Endothelial cell of umbilical vein (primary cell): Measurements from ENCODE around the gene TP53TG5.

ENCODE experiments used
- POLR2AphosphoS5 ChIP-seq: IDR thresholded peaks from 2 replicates; pipeline ENCODE4 v1.6.1; 2012; ENCODE audit warnings: low read depth, mild to moderate bottlenecking, control low read depth, low read length, moderate library complexity; ENCODE audit not compliant: insufficient read depth
- TF ChIP-seq, protein P1 (sequence below), 2 donors: IDR thresholded peaks; 1 replicate in 1 of 2; 2 replicates in 1 of 2; pipeline ENCODE4 v1.5.1; 2011; ENCODE audit warnings: low read length in 2 of 2, mild to moderate bottlenecking in 2 of 2, moderate library complexity in 2 of 2, control low read depth in 1 of 2, inconsistent platforms in 1 of 2, low read depth in 1 of 2; ENCODE audit not compliant: insufficient read depth in 1 of 2; ENCODE audit errors: extremely low read depth in 1 of 2

DNA sequence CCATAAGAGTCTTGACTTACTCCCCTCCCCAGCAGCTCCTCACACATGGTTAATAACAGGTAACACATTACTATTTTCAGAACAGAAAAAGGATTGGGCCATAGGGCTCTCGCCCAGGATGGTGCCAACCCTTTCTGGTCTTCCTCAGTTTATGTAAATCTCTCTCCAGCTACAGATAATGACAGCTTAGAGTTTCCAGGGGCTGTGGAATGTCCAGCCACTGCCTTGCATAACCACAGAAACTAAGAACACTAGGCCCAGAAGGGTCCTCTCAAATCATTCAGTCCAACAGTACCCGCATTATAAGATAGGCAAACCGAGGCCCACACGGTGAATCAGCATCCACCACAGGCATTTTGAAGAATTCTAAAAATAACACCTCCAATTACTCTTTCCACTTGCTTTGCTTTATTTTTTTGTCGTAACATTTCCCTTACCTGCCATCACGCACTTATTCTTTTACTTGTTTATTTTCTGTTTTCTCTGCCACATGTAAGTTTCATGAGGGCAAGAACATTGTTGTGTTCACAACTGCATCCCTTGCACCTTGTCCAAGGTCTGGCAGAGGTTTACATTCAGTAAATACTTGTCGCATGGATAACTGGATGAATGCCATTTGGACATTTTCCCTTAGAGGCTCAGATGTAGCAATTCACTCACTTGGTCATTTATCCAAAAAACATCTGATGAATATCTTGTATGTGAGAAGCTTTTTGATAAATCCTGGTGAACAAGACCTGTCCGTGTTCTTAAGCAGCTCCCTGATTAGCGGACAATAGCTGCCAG lies 23.5 kb downstream of the TP53TG5 start:
- TF ChIP-seq, protein P1, sequence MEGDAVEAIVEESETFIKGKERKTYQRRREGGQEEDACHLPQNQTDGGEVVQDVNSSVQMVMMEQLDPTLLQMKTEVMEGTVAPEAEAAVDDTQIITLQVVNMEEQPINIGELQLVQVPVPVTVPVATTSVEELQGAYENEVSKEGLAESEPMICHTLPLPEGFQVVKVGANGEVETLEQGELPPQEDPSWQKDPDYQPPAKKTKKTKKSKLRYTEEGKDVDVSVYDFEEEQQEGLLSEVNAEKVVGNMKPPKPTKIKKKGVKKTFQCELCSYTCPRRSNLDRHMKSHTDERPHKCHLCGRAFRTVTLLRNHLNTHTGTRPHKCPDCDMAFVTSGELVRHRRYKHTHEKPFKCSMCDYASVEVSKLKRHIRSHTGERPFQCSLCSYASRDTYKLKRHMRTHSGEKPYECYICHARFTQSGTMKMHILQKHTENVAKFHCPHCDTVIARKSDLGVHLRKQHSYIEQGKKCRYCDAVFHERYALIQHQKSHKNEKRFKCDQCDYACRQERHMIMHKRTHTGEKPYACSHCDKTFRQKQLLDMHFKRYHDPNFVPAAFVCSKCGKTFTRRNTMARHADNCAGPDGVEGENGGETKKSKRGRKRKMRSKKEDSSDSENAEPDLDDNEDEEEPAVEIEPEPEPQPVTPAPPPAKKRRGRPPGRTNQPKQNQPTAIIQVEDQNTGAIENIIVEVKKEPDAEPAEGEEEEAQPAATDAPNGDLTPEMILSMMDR (IDR thresholded peaks at IDR 0.05; ENCODE audit: extremely low read depth in 1 of 2, insufficient read depth in 1 of 2, low read depth in 1 of 2, low read length in 2 of 2) = no peak
- no peak for TF ChIP-seq POLR2AphosphoS5
